GM23338 (cell line): Measurements from ENCODE around the gene POU2AF3. TPM values are rescaled to one million over a fixed set of nuclear protein-coding genes. Genes with fewer than 3 reads are reported as not detected.

Experiments used
- ATAC-seq: fragments of 200-7000 bp; cut with Tn5 transposase; 3 replicates; pipeline ENCODE4 v1.9.1; 2020
- DNase-seq: peaks from one replicate; pipeline ENCODE4 v3.0.0-alpha.2; 2015; ENCODE audit warnings: low spot score
- H2AFZ ChIP-seq: fragments of 200-600 bp; sonication (generic); 2 replicates; pipeline ENCODE4 v1.8.0; 2016; ENCODE audit warnings: antibody characterized with exemption, mild to moderate bottlenecking, moderate library complexity
- H3F3A ChIP-seq: fragments of 200-600 bp; sonication (generic); replicated peaks from 2 replicates; pipeline ENCODE4 v1.8.0; 2017; ENCODE audit warnings: antibody characterized with exemption, mixed run types, low read depth
- H3K27ac ChIP-seq: fragments of 200-600 bp; sonication (generic); 2 replicates; pipeline ENCODE4 v1.6.1; 2016; ENCODE audit warnings: low read depth
- H3K27me3 ChIP-seq: fragments of 200-600 bp; sonication (generic); 2 replicates; pipeline ENCODE4 v1.8.0; 2016; ENCODE audit warnings: mild to moderate bottlenecking, mixed run types, moderate library complexity; ENCODE audit not compliant: insufficient read depth
- H3K36me3 ChIP-seq: fragments of 200-600 bp; sonication (generic); 2 replicates; pipeline ENCODE4 v1.8.0; 2016; ENCODE audit warnings: mild to moderate bottlenecking; ENCODE audit not compliant: insufficient read depth
- H3K4me1 ChIP-seq: fragments of 200-600 bp; sonication (generic); 2 replicates; pipeline ENCODE4 v1.8.0; 2016; ENCODE audit warnings: mild to moderate bottlenecking, moderate library complexity; ENCODE audit not compliant: insufficient read depth
- H3K4me2 ChIP-seq: fragments of 200-600 bp; sonication (generic); 2 replicates; pipeline ENCODE4 v1.7.1; 2017; ENCODE audit warnings: mixed run types
- H3K4me3 ChIP-seq: fragments of 200-600 bp; sonication (generic); 2 replicates; pipeline ENCODE4 v1.6.1; 2016; ENCODE audit warnings: mixed run types
- H3K79me2 ChIP-seq: fragments of 200-600 bp; sonication (generic); replicated peaks from 2 replicates; pipeline ENCODE4 v1.8.0; 2017; ENCODE audit warnings: mild to moderate bottlenecking; ENCODE audit not compliant: insufficient read depth
- H3K9me2 ChIP-seq: fragments of 200-600 bp; sonication (generic); 2 replicates; pipeline ENCODE4 v1.8.0; 2017; ENCODE audit not compliant: insufficient read depth
- H4K20me1 ChIP-seq: fragments of 200-600 bp; sonication (generic); replicated peaks from 2 replicates; pipeline ENCODE4 v1.8.0; 2017; ENCODE audit warnings: mild to moderate bottlenecking; ENCODE audit not compliant: insufficient read depth
- H3K27ac Mint-ChIP-seq: 2 replicates; pipeline ENCODE4 v1.8.0; 2020; ENCODE audit warnings: inconsistent platforms, mild to moderate bottlenecking, moderate library complexity, mixed read lengths
- H3K27me3 Mint-ChIP-seq: 3 replicates; pipeline ENCODE4 v1.8.0; 2022; ENCODE audit warnings: low read depth, mild to moderate bottlenecking, moderate library complexity, mixed read lengths, inconsistent platforms; ENCODE audit not compliant: insufficient read depth, poor library complexity
- H3K36me3 Mint-ChIP-seq: 3 replicates; pipeline ENCODE4 v1.8.0; 2021; ENCODE audit warnings: low read depth, mild to moderate bottlenecking, inconsistent platforms, moderate library complexity, mixed read lengths
- H3K4me1 Mint-ChIP-seq: 3 replicates; pipeline ENCODE4 v1.8.0; 2020; ENCODE audit warnings: mild to moderate bottlenecking, inconsistent platforms, mixed read lengths
- H3K4me3 Mint-ChIP-seq: 3 replicates; pipeline ENCODE4 v1.8.0; 2021; ENCODE audit warnings: moderate library complexity, mild to moderate bottlenecking, inconsistent platforms, mixed read lengths
- H3K9me3 Mint-ChIP-seq: 3 replicates; pipeline ENCODE4 v1.8.0; 2020; ENCODE audit warnings: moderate library complexity, mild to moderate bottlenecking, inconsistent platforms, mixed read lengths
- CREB1 ChIP-seq: fragments of 250-450 bp; sonication (Bioruptor Pico); IDR thresholded peaks from 2 replicates; pipeline ENCODE4 v1.5.0; 2020; ENCODE audit warnings: low read depth, mild to moderate bottlenecking, moderate library complexity
- CTCF ChIP-seq, 2 experiments: fragments of 200-600 bp in 1 of 2; sonication (generic) in 1 of 2; conservative IDR thresholded peaks; 2 replicates each; pipeline versions ENCODE4 v1.5.1 to v1.6.1; 2016 to 2017; ENCODE audit warnings: antibody characterized with exemption in 2 of 2, low read depth in 2 of 2, mild to moderate bottlenecking in 2 of 2, moderate library complexity in 1 of 2
- EZH2phosphoT487 ChIP-seq: fragments of 200-600 bp; sonication (generic); IDR thresholded peaks from one replicate; pipeline ENCODE4 v1.8.1; 2018; ENCODE audit warnings: antibody characterized with exemption; ENCODE audit not compliant: unreplicated experiment
- JUNB ChIP-seq: IDR thresholded peaks from one replicate; pipeline ENCODE4 v1.6.1; 2016; ENCODE audit warnings: antibody characterized with exemption; ENCODE audit not compliant: unreplicated experiment
- NANOG ChIP-seq: IDR thresholded peaks from 2 replicates; pipeline ENCODE4 v1.6.1; 2016; ENCODE audit warnings: antibody characterized with exemption, borderline replicate concordance
- POLR2AphosphoS5 ChIP-seq: IDR thresholded peaks from 2 replicates; pipeline ENCODE4 v1.6.1; 2016; ENCODE audit warnings: antibody characterized with exemption, low read depth
- STAT1 ChIP-seq: IDR thresholded peaks from one replicate; pipeline ENCODE4 v1.6.1; 2016; ENCODE audit warnings: antibody characterized with exemption; ENCODE audit not compliant: unreplicated experiment
- ZNF462 ChIP-seq: fragments of 250-450 bp; sonication (Bioruptor Pico); IDR thresholded peaks from 2 replicates; pipeline ENCODE4 v1.5.0; 2020; ENCODE audit warnings: mild to moderate bottlenecking, moderate library complexity
- polyA plus RNA-seq: library from polyadenylated mRNA; unstranded; fragments of >200 nt; fragmentation: Nextera tagmentation; extraction: Ambion mirVana; gene quantifications from 2 replicates; pipeline ENCODE4 v1.2.1, GENCODE V29; 2016
- total RNA-seq: library from RNA; depleted of rRNA; stranded (reverse); fragments of >200 nt; shearing (Covaris generic); gene quantifications from 2 replicates; pipeline ENCODE4 v1.2.3, GENCODE V29; 2014

POU2AF3 gene
- total and polyA plus RNA-seq, 2 experiments from 2014 or later: 2.7 to 3.4 TPM

GRCh38 chr11:111310723-111311122 lies 12.4 kb downstream of the POU2AF3 start:
- Histone ChIP-seq H3K9me2 (no peaks in the 10 kb centered on the region), H3K36me3 (no peaks in the 10 kb centered on the region), H4K20me1 (no peaks in the 10 kb centered on the region), H3K4me2 (no peak overlapping the region), H3K4me1 (no peaks in the 10 kb centered on the region), H2AFZ (no peak overlapping the region), H3K4me3 (no peak overlapping the region), H3K27ac (no peak overlapping the region), H3K27me3 (no peaks in the 10 kb centered on the region), H3F3A (no peaks in the 10 kb centered on the region), H3K79me2 (no peaks in the 10 kb centered on the region)
- Mint-ChIP-seq H3K4me3 (no peak overlapping the region), H3K27ac (no peak overlapping the region), H3K4me1 (peaks cover 2% of the 10 kb centered on the region; the same call in 2 of the 3 replicates), H3K36me3 (no peaks in the 10 kb centered on the region), H3K27me3 (peaks cover 1% of the 10 kb centered on the region), H3K9me3 (no peaks in the 10 kb centered on the region)
- DNase-seq (peak; percentile 20), ATAC-seq (peak; percentile 61)
- TF ChIP-seq CTCF (conservative IDR thresholded peaks at IDR 0.05; ENCODE audit: low read depth in 2 of 2) (no peak), NANOG (no peak)

- H3K27ac ChIP-seq: no peak overlapping the region
- H3K4me3 ChIP-seq: no peak overlapping the region
- TF ChIP-seq EZH2phosphoT487: no peak
- TF ChIP-seq POLR2AphosphoS5: no peak
- no peak for TF ChIP-seq CREB1 (CRISPR knock-in tag)
- TF ChIP-seq STAT1: no peak
- no peak for TF ChIP-seq ZNF462 (CRISPR knock-in tag)
- no peak for TF ChIP-seq JUNB
- no peak for TF ChIP-seq CTCF (conservative IDR thresholded peaks at IDR 0.05; ENCODE audit: low read depth in 2 of 2)
- H3K36me3 Mint-ChIP-seq: no peaks in the 10 kb centered on the region
- no peaks in the 10 kb centered on the region for H3K9me3 Mint-ChIP-seq
- ATAC-seq (no peak), DNase-seq (no peak)
- H3K4me1 ChIP-seq: no peaks in the 10 kb centered on the region
- H3K79me2 ChIP-seq: no peaks in the 10 kb centered on the region
- H3K27ac Mint-ChIP-seq: no peak overlapping the region
- H3F3A ChIP-seq: no peaks in the 10 kb centered on the region
- no peaks in the 10 kb centered on the region for H3K4me1 Mint-ChIP-seq
- H3K27me3 Mint-ChIP-seq: peaks cover 1% of the 10 kb centered on the region
- no peaks in the 10 kb centered on the region for H4K20me1 ChIP-seq
- H2AFZ ChIP-seq: no peak overlapping the region
- no peaks in the 10 kb centered on the region for H3K27me3 ChIP-seq
- H3K4me3 Mint-ChIP-seq: no peak overlapping the region
- H3K9me2 ChIP-seq: no peaks in the 10 kb centered on the region
- no peaks in the 10 kb centered on the region for H3K36me3 ChIP-seq
- H3K4me2 ChIP-seq: no peak overlapping the region
Measured at GRCh38 chr11:111312076-111312475, 13.7 kb downstream of the POU2AF3 start.
